ENCODE results near the gene TMEM109.

- no peak for TF ChIP-seq CTCF (IDR thresholded peaks at IDR 0.05)
- no peak for TF ChIP-seq POLR2A (IDR thresholded peaks at IDR 0.05)
Observed at GRCh38 chr11:60933416-60934123, 19.6 kb downstream of the TMEM109 start.
